ENCODE measurements around the gene ROBO1.

The ROBO1 gene

GRCh38 chr3:79670178-79670577, 97.6 kb downstream of the ROBO1 start:
- DNase-seq (ENCODE audit: low spot score), result no peak

GRCh38 chr3:79664455-79664854, 103.3 kb downstream of the ROBO1 start:
- DNase-seq (ENCODE audit: low spot score), result no peak

- no peak for DNase-seq (ENCODE audit: low spot score)
Observed at GRCh38 chr3:79661896-79662295, 105.9 kb downstream of the ROBO1 start.

- DNase-seq (ENCODE audit: low spot score), result no peak
Observed at GRCh38 chr3:79657076-79657475, 110.7 kb downstream of the ROBO1 start.

- DNase-seq (ENCODE audit: low spot score), result no peak
Observed at GRCh38 chr3:79654019-79654418, 113.8 kb downstream of the ROBO1 start.

- DNase-seq (ENCODE audit: low spot score), result no peak
Observed at GRCh38 chr3:79653266-79653830, 114.5 kb downstream of the ROBO1 start.

- DNase-seq (ENCODE audit: low spot score), result no peak
Observed at GRCh38 chr3:79651536-79652065, 116.2 kb downstream of the ROBO1 start.

GRCh38 chr3:79639855-79640254, 127.9 kb downstream of the ROBO1 start:
- DNase-seq (ENCODE audit: low spot score), result no peak

GRCh38 chr3:79636372-79636771, 131.4 kb downstream of the ROBO1 start:
- no peak for DNase-seq (ENCODE audit: low spot score)

GRCh38 chr3:79632842-79633241, 135.0 kb downstream of the ROBO1 start:
- no peak for DNase-seq (ENCODE audit: low spot score)

- no peak for DNase-seq (ENCODE audit: low spot score)
Observed at GRCh38 chr3:79618883-79619282, 148.9 kb downstream of the ROBO1 start.

GRCh38 chr3:79606414-79606813, 161.4 kb downstream of the ROBO1 start:
- DNase-seq (ENCODE audit: low spot score), result no peak

- no peak for DNase-seq (ENCODE audit: low spot score)
Observed at GRCh38 chr3:79604681-79605080, 163.1 kb downstream of the ROBO1 start.

- no peak for DNase-seq (ENCODE audit: low spot score)
Observed at GRCh38 chr3:79602385-79602784, 165.4 kb downstream of the ROBO1 start.

GRCh38 chr3:79598594-79598993, 169.2 kb downstream of the ROBO1 start:
- no peak for DNase-seq (ENCODE audit: low spot score)

GRCh38 chr3:79597709-79598108, 170.1 kb downstream of the ROBO1 start:
- no peak for DNase-seq (ENCODE audit: low spot score)

GRCh38 chr3:79587150-79587549, 180.6 kb downstream of the ROBO1 start:
- no peak for DNase-seq (ENCODE audit: low spot score)

GRCh38 chr3:79586232-79586631, 181.6 kb downstream of the ROBO1 start:
- no peak for DNase-seq (ENCODE audit: low spot score)

- DNase-seq (ENCODE audit: low spot score), result no peak
Observed at GRCh38 chr3:79572930-79573329, 194.9 kb downstream of the ROBO1 start.

- DNase-seq (ENCODE audit: low spot score), result no peak
Observed at GRCh38 chr3:79568938-79569337, 198.9 kb downstream of the ROBO1 start.

GRCh38 chr3:79564192-79564591, 203.6 kb downstream of the ROBO1 start:
- DNase-seq (ENCODE audit: low spot score), result no peak

GRCh38 chr3:79560698-79561097, 207.1 kb downstream of the ROBO1 start:
- no peak for DNase-seq (ENCODE audit: low spot score)

- peak; percentile 4 for DNase-seq (ENCODE audit: low spot score)
Observed at GRCh38 chr3:79558943-79559342, 208.9 kb downstream of the ROBO1 start.

GRCh38 chr3:79555655-79556054, 212.1 kb downstream of the ROBO1 start:
- no peak for DNase-seq (ENCODE audit: low spot score)

Measured in kidney capillary endothelial cell (primary cell).